Gastrocnemius medialis (tissue), 4 donors: ENCODE results near the gene PI16. TPM values are rescaled to one million over a fixed set of nuclear protein-coding genes. Genes with fewer than 3 reads are reported as not detected.
"Not testable (repeated sequence)": the region's sequence is repeated elsewhere in the genome, so short reads cannot be mapped to it uniquely, and the experiment has no call there.

Experiments
- ATAC-seq, 2 donors: fragments of 150-250 bp; one replicate each; pipeline ENCODE4 v1.9.1; 2016
- DNase-seq, 2 donors: peaks; one replicate each; pipeline ENCODE4 v3.0.0-alpha.2; 2019
- H3K27ac ChIP-seq, 4 donors: fragments of 200-600 bp; sonication (generic); 1 replicate in 1 of 4; 2 replicates in 3 of 4; pipeline ENCODE4 v1.5.1; 2016 to 2018; ENCODE audit warnings: mild to moderate bottlenecking in 2 of 4, moderate library complexity in 1 of 4
- H3K27me3 ChIP-seq, 3 donors: fragments of 200-600 bp; sonication (generic) in 2 of 3; 1 replicate in 1 of 3; 2 replicates in 2 of 3; pipeline versions ENCODE4 v1.5.1 to v1.6.0; 2016 to 2019; ENCODE audit warnings: mild to moderate bottlenecking in 1 of 3, moderate library complexity in 1 of 3
- H3K36me3 ChIP-seq, 2 donors: fragments of 200-600 bp; sonication (generic) in 1 of 2; one replicate each; pipeline ENCODE4 v1.5.1; 2017 to 2018
- H3K4me1 ChIP-seq, 2 donors: fragments of 200-600 bp; sonication (generic) in 1 of 2; one replicate each; pipeline ENCODE4 v1.5.1; 2016 to 2017; ENCODE audit warnings: mild to moderate bottlenecking in 2 of 2
- H3K4me3 ChIP-seq, 4 donors: fragments of 200-600 bp; sonication (generic) in 3 of 4; 1 replicate in 1 of 4; 2 replicates in 3 of 4; pipeline ENCODE4 v1.5.1; 2016 to 2019; ENCODE audit warnings: mild to moderate bottlenecking in 2 of 4
- H3K9me3 ChIP-seq, 3 donors: fragments of 200-600 bp; sonication (generic) in 2 of 3; 1 replicate in 1 of 3; 2 replicates in 2 of 3; pipeline ENCODE4 v1.5.1; 2016 to 2019
- CTCF ChIP-seq, 5 experiments: fragments of 450-650 bp in 3 of 5; fragments of 200-600 bp in 2 of 5; sonication (generic) in 2 of 5; IDR thresholded peaks in 4 of 5; conservative IDR thresholded peaks in 1 of 5; 1 replicate in 4 of 5; 2 replicates in 1 of 5; pipeline ENCODE4 v1.5.1; 2016 to 2019; ENCODE audit warnings: antibody characterized with exemption in 5 of 5, mild to moderate bottlenecking in 3 of 5, moderate library complexity in 3 of 5
- POLR2A ChIP-seq, 2 donors: fragments of 450-650 bp; IDR thresholded peaks; one replicate each; pipeline ENCODE4 v1.6.1; 2017; ENCODE audit warnings: antibody characterized with exemption in 2 of 2, mild to moderate bottlenecking in 2 of 2, moderate library complexity in 2 of 2
- in situ Hi-C, 4 donors: fragments of 200-750 bp; cut with MboI; loops; one replicate each; pipeline versions ENCODE4 v1.15.0 to v1.8.0; 2017; ENCODE audit warnings: low sequenced_read_pairs in 4 of 4
- intact Hi-C: fragments of 100-400 bp; cut with DNase I; formaldehyde crosslinking; loops from one replicate; pipeline ENCODE4 v1.15.1; 2023; ENCODE audit warnings: low total_unique reads
- total RNA-seq, 4 donors: library from RNA; depleted of rRNA; stranded (reverse); fragments of >200 nt; gene quantifications; one replicate each; pipeline versions ENCODE4 v1.1.0 to v1.2.3, GENCODE V29; 2016

PI16 gene
- total RNA-seq, 4 donors from 2014 or later: 0.87 to 3.2 (median 2.5) TPM

- ATAC-seq: no peak
- Histone ChIP-seq H3K4me3 (peak overlapping the region; percentile 96 to 99 (median 98)), H3K27ac (peak overlapping the region; percentile 92 to 99 (median 96)), H3K27me3 (no peaks in the 10 kb centered on the region), H3K9me3 (no peaks in the 10 kb centered on the region), H3K36me3 (no peaks in the 10 kb centered on the region), H3K4me1 (peaks cover 39 to 43% of the 10 kb centered on the region in 2 donors)
- in situ Hi-C loops: loop anchor here in 1 of 4 donors (10.0 kb wide), 1 partner anchor 101 kb away; the partner anchor contains the start of gene C6orf89
- DNase-seq: no peak
- TF ChIP-seq POLR2A (IDR thresholded peaks at IDR 0.05) (no peak), CTCF (IDR thresholded peaks at IDR 0.05 in 4 of 5, conservative IDR thresholded peaks at IDR 0.05 in 1 of 5) (no peak)
- intact Hi-C loops: loop anchor here (5.0 to 10.0 kb wide), 3 partner anchors 147 to 543 kb away; partner anchors contain the start of genes KCTD20, PXT1 and SRSF3
Observed at GRCh38 chr6:36985417-36985807, 30.9 kb downstream of the PI16 start.

- Histone ChIP-seq H3K36me3 (no peaks in the 10 kb centered on the region), H3K4me1 (peaks cover 33 to 37% of the 10 kb centered on the region in 2 donors), H3K27ac (peak within 1 kb of the TSS; percentile 92 to 99 (median 96)), H3K4me3 (peak within 1 kb of the TSS; percentile 96 to 99 (median 98)), H3K9me3 (no peaks in the 10 kb centered on the region), H3K27me3 (no peaks in the 10 kb centered on the region)
- TF ChIP-seq CTCF (IDR thresholded peaks at IDR 0.05 in 4 of 5, conservative IDR thresholded peaks at IDR 0.05 in 1 of 5) (peak in 2 of 5 experiments; percentile 29 to 34), POLR2A (IDR thresholded peaks at IDR 0.05) (peak; percentile 97 to 98)
- DNase-seq: peak; percentile 84 to 88
- intact Hi-C loops: loop anchor here (5.0 to 10.0 kb wide), 3 partner anchors 146 to 544 kb away; partner anchors contain the start of genes KCTD20, PXT1 and SRSF3
- in situ Hi-C loops: loop anchor here in 1 of 4 donors (10.0 kb wide), 1 partner anchor 101 kb away; the partner anchor contains the start of gene C6orf89
- ATAC-seq: peak; percentile 95 to 96
Observed at GRCh38 chr6:36985808-36986703, 31.5 kb downstream of the PI16 start, which contains the start of gene MTCH1. TSS of gene MTCH1 (minus strand) at chr6:36986196. CDS start at chr6:36986173, 23 bp downstream.

GRCh38 chr6:36986704-36987047, 32.1 kb downstream of the PI16 start:
- H3K27ac ChIP-seq: peak overlapping the region; percentile 92 to 99 (median 96)
- in situ Hi-C loops: loop anchor here in 1 of 4 donors (10.0 kb wide), 1 partner anchor 102 kb away; the partner anchor contains the start of gene C6orf89
- no peaks in the 10 kb centered on the region for H3K27me3 ChIP-seq
- no peaks in the 10 kb centered on the region for H3K36me3 ChIP-seq
- peak overlapping the region; percentile 96 to 99 (median 98) for H3K4me3 ChIP-seq
- H3K4me1 ChIP-seq: peaks cover 29 to 31% of the 10 kb centered on the region in 2 donors
- intact Hi-C loops: loop anchor here (5.0 to 10.0 kb wide), 3 partner anchors 146 to 544 kb away; partner anchors contain the start of genes KCTD20, PXT1 and SRSF3
- DNase-seq: no peak
- ATAC-seq: no peak
- no peaks in the 10 kb centered on the region for H3K9me3 ChIP-seq
- no peak for TF ChIP-seq CTCF (IDR thresholded peaks at IDR 0.05 in 4 of 5, conservative IDR thresholded peaks at IDR 0.05 in 1 of 5)
- TF ChIP-seq POLR2A (IDR thresholded peaks at IDR 0.05): no peak

- no peak for TF ChIP-seq POLR2A (IDR thresholded peaks at IDR 0.05)
- no peak for TF ChIP-seq CTCF (IDR thresholded peaks at IDR 0.05 in 4 of 5, conservative IDR thresholded peaks at IDR 0.05 in 1 of 5)
- Histone ChIP-seq H3K4me3 (no peak overlapping the region), H3K36me3 (no peaks in the 10 kb centered on the region), H3K9me3 (no peaks in the 10 kb centered on the region), H3K27ac (no peak overlapping the region), H3K27me3 (no peaks in the 10 kb centered on the region), H3K4me1 (peaks cover 14 to 16% of the 10 kb centered on the region in 2 donors)
- in situ Hi-C loops: loop anchor here in 1 of 4 donors (10.0 kb wide), 1 partner anchor 104 kb away; the partner anchor contains the start of gene C6orf89
- DNase-seq (no peak), ATAC-seq (no peak)
- intact Hi-C loops: loop anchor here (5.0 to 10.0 kb wide), 3 partner anchors 143 to 547 kb away; partner anchors contain the start of genes KCTD20, PXT1 and SRSF3
Observed at GRCh38 chr6:36989264-36989663, 34.7 kb downstream of the PI16 start.

- ATAC-seq, H3K27me3 ChIP-seq, intact Hi-C loops: not testable (repeated sequence)
Observed at GRCh38 chr6:36990401-36990800, 35.9 kb downstream of the PI16 start.

More at GRCh38 chr6:36990401-36990800, 35.9 kb downstream of the PI16 start:
- in situ Hi-C loops, H3K36me3 ChIP-seq, H3K4me3 ChIP-seq, H3K27ac ChIP-seq, DNase-seq, H3K9me3 ChIP-seq: not testable (repeated sequence)
- peaks cover 7 to 10% of the 10 kb centered on the region in 2 donors for H3K4me1 ChIP-seq
